Activated naive CD4-positive, alpha-beta T cell treated with anti-CD3 and anti-CD28 coated beads, Interleukin-2, amount 10 ng/mL, durations not matched to agents 7 days and 5 days (primary cell): Measurements from ENCODE around the gene HEY2.

Source experiments
- CTCF ChIA-PET: fragments of 350-600 bp; sonication (Branson Sonifier 250); formaldehyde crosslinking; loops from one replicate; lab custom pipeline; 2021; ENCODE audit warnings: antibody characterized with exemption; lab: Charles Lee
- DNase-seq: peaks from one replicate; pipeline ENCODE4 v3.0.0-alpha.2; 2020
- H3K27ac Mint-ChIP-seq: one replicate; pipeline ENCODE4 v1.8.0; 2021; ENCODE audit warnings: mild to moderate bottlenecking, moderate library complexity, mixed read lengths
- H3K27me3 Mint-ChIP-seq: one replicate; pipeline ENCODE4 v1.8.0; 2021; ENCODE audit warnings: mild to moderate bottlenecking, mixed read lengths
- H3K36me3 Mint-ChIP-seq: one replicate; pipeline ENCODE4 v1.8.0; 2021; ENCODE audit warnings: mixed read lengths
- H3K4me1 Mint-ChIP-seq: one replicate; pipeline ENCODE4 v1.8.0; 2021; ENCODE audit warnings: mixed read lengths
- H3K4me3 Mint-ChIP-seq: one replicate; pipeline ENCODE4 v1.8.0; 2021; ENCODE audit warnings: mild to moderate bottlenecking, moderate library complexity, mixed read lengths
- H3K9me3 Mint-ChIP-seq: one replicate; pipeline ENCODE4 v1.8.0; 2021; ENCODE audit warnings: mixed read lengths

HEY2 gene

DNA sequence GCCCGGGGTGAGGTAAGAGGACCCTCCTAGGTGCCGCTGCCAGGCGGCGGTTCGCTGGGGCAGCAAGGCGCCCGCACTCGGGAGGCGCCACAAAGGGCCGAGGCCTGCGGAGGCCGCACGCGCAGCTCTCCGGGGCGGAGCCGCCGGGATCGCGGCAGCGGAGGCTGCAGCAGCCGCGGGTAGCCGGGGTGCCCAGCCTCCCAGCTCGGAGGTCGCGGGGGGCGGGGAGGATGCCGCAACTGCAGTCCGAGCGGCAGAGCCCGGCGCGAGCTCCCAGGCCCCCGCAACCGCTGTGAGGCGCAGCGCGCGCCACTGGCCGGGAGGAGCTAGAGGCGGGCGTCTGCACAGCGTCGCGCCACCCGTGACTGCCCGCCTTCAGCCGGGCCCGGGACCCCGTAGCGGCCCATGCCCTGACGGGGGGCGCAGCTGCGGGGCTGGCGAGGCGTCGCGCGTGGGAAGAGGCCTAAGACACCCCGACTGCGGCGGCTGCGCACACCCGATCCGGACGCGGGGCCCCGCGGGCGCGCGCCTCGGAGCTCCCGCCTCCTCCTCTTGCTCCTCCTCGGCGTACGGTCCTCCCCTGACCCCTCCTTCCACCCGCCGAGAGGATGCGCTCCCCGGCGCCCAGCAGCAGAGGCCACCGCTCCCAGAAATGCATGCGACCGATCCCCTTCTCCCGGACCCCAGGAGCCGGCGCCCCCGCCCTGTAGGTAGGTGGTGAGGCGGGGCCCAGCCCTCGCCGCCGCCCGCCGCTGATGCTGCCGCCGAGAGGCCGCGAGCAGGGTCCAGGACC, 41.1 kb downstream of the HEY2 start, which contains the start of gene NCOA7:
Gene NCOA7 (plus strand): TSS at position 603 of the 793 bp plus-strand sequence. CDS start 24,395 bp downstream, outside the sequence.
- CTCF ChIA-PET, result interaction anchor here (0.7 to 7.0 kb wide), 26 partner anchors 9 to 480 kb away, joined by 3 to 140 read pairs (median 4); partner anchors contain the start of genes HINT3 and TRMT11
- Mint-ChIP-seq H3K4me1 (peaks cover 55% of the 10 kb centered on the region), H3K36me3 (peaks cover 26% of the 10 kb centered on the region), H3K4me3 (peak within 1 kb of the TSS; percentile 91), H3K9me3 (no peaks in the 10 kb centered on the region), H3K27ac (peak within 1 kb of the TSS; percentile 99), H3K27me3 (no peaks in the 10 kb centered on the region)
- peak; percentile 87 for DNase-seq

DNA sequence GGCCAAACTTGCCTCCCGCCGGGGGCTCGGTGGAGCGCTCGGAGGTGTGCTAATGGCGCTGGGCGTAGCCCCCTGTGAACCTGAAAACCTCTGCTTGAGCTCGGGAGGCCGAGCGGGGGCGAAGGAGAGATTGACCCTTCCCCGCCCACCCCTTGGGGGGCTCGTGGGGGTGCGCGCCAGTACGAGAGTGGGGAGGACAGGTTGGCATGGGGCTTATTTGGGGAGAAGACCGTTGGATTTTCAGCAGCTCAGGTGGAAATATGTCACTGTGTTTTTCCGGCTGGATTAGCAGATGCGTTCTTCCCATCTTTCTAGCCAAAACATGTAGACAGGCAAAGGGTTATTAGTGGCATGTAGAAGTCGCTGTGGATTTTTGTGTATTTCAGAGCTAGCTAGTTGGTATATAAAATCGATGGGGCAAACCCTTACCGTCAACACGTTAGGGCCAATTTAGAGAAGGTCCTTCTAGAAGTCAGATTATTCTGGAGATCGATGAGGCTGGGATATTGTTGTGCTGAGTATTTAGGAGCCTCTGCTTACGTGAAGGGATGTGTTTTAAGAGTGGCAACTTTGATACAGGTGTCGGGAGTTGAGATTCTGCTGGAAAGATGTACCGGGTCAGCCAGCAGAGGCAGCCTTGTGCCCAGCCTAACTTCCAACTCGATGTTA, 41.9 kb downstream of the HEY2 start:
- peak overlapping the region; percentile 86 for H3K4me3 Mint-ChIP-seq
- H3K4me1 Mint-ChIP-seq, result peaks cover 53% of the 10 kb centered on the region
- H3K27ac Mint-ChIP-seq, result peak overlapping the region; percentile 88
- DNase-seq, result peak; percentile 64
- CTCF ChIA-PET, result interaction anchor here (0.6 to 7.0 kb wide), 31 partner anchors 10 to 639 kb away, joined by 3 to 140 read pairs (median 4); partner anchors contain the start of genes HINT3 and TRMT11
- peaks cover 20% of the 10 kb centered on the region for H3K36me3 Mint-ChIP-seq
- no peaks in the 10 kb centered on the region for H3K9me3 Mint-ChIP-seq
- no peaks in the 10 kb centered on the region for H3K27me3 Mint-ChIP-seq

DNA sequence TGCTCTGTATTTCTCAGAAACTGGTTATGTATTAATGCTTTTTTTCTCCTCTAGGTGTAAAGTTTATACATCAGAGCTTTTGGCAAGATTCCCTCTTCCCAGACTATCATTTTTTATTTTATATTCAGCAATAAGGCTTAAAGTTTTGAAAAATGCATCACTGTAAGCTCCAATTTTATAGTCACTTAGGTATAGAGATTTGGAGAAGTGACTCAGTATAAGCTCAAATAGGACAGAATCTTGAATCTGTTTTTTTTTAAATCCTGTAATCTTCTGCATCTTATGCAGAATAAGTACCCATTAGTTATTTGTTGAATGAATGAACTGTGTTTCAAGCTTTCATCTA, 42.4 kb downstream of the HEY2 start:
- Mint-ChIP-seq H3K27me3 (no peaks in the 10 kb centered on the region), H3K36me3 (peaks cover 19% of the 10 kb centered on the region), H3K27ac (peak overlapping the region; percentile 88), H3K9me3 (no peaks in the 10 kb centered on the region), H3K4me1 (peaks cover 53% of the 10 kb centered on the region), H3K4me3 (peak overlapping the region; percentile 86)
- CTCF ChIA-PET, result interaction anchor here (0.6 to 7.0 kb wide), 24 partner anchors 10 to 640 kb away, joined by 3 to 140 read pairs (median 4); partner anchors contain the start of genes HINT3 and TRMT11
- DNase-seq, result no peak

DNA sequence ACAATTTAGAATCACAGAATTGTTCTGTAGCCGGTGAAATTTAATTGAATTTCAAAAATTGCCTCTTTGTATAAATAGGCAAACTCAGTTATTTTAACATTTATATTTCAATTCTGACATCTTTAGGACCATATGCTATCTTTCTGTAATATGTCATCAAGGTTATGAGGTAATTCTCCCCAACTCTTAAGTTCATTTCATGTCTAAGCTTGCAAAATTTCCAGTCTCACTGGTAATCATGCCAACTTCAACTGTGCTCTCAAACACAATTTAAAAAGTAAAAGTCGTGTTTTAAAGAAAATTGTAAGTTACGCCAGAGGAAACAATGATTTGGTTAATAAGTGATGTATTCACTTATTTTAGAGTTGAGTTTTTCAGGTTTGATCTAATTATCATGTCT, 42.7 kb downstream of the HEY2 start:
- H3K27ac Mint-ChIP-seq, result no peak overlapping the region
- H3K9me3 Mint-ChIP-seq, result no peaks in the 10 kb centered on the region
- no peaks in the 10 kb centered on the region for H3K27me3 Mint-ChIP-seq
- DNase-seq, result no peak
- peaks cover 53% of the 10 kb centered on the region for H3K4me1 Mint-ChIP-seq
- H3K36me3 Mint-ChIP-seq, result peaks cover 19% of the 10 kb centered on the region
- CTCF ChIA-PET, result interaction anchor here (0.8 to 7.0 kb wide), 21 partner anchors 10 to 203 kb away, joined by 3 to 140 read pairs (median 5); partner anchors contain the start of genes HINT3 and TRMT11
- H3K4me3 Mint-ChIP-seq, result peak overlapping the region; percentile 86

DNA sequence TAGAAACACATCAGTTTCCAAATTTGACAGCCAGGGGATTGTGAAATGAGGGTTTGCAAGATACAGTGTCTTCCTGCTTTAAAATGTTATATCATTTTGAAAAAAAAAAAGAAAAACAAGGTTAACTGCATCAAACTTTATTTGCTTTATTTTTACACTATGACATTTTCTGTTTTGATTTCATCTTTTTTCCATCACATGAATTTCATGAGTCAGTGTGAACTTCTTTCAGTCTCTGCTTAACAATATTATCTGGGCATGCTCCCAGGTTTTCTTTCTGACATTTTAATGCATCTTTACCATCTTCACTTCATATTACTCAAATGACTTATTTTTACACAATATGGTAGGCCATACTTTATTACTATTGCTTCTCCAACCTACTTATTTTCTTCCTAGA, 43.2 kb downstream of the HEY2 start:
- Mint-ChIP-seq H3K9me3 (no peaks in the 10 kb centered on the region), H3K27ac (no peak overlapping the region), H3K36me3 (peaks cover 19% of the 10 kb centered on the region), H3K27me3 (no peaks in the 10 kb centered on the region), H3K4me1 (peaks cover 57% of the 10 kb centered on the region), H3K4me3 (peak overlapping the region; percentile 26)
- no peak for DNase-seq
- CTCF ChIA-PET, result interaction anchor here (1.2 to 7.0 kb wide), 8 partner anchors 11 to 182 kb away, joined by 3 to 140 read pairs (median 22); partner anchors contain the start of gene HINT3

DNA sequence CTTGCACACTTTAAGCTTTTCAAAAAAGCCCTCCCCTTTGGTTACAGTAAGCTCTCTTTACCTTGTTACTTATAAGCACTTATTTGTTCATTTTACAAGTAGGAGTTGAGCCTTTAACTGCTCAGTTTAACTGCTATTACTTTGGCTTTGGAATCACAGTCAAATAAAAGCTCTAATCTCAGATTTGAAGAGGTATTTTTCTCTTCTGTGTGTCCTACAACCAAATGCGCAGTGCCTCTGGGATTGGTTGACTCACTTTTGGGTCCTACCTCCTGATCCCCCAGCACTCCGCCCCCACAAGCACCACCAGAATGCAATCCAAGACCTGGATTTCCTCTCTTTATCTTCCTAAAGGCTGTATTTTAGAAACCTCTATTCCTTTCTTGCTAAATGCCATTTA, 43.8 kb downstream of the HEY2 start:
- no peak for DNase-seq
- Mint-ChIP-seq H3K4me1 (peaks cover 53% of the 10 kb centered on the region), H3K27ac (no peak overlapping the region), H3K4me3 (no peak overlapping the region), H3K36me3 (peaks cover 17% of the 10 kb centered on the region), H3K9me3 (no peaks in the 10 kb centered on the region), H3K27me3 (no peaks in the 10 kb centered on the region)
- CTCF ChIA-PET, result interaction anchor here (0.8 to 7.0 kb wide), 6 partner anchors 14 to 181 kb away, joined by 3 to 140 read pairs (median 4); partner anchors contain the start of gene HINT3

DNA sequence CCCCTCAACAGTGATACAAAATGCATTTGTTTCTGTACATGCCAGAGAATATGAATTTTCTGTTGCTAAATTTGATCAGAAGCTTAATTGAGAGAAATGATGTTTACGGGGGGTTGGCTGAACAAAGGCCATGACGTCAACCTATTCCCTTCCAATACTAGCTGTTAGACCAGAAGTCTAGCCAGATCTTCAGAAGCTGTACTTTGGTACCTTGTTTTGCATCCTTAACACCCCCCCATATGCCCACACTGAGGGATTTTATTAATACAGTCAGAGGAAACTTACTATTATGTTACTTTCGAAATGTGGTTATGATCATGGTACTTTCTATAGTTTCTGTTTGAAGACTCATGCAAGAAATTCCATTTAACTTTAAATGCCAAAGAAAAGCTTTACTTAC, 44.4 kb downstream of the HEY2 start:
- Mint-ChIP-seq H3K36me3 (peaks cover 16% of the 10 kb centered on the region), H3K9me3 (no peaks in the 10 kb centered on the region), H3K4me3 (no peak overlapping the region), H3K27ac (no peak overlapping the region), H3K27me3 (no peaks in the 10 kb centered on the region), H3K4me1 (peaks cover 50% of the 10 kb centered on the region)
- no peak for DNase-seq
- CTCF ChIA-PET, result interaction anchor here (0.8 to 7.0 kb wide), 5 partner anchors 13 to 177 kb away, joined by 3 to 140 read pairs (median 3); partner anchors contain the start of gene HINT3

DNA sequence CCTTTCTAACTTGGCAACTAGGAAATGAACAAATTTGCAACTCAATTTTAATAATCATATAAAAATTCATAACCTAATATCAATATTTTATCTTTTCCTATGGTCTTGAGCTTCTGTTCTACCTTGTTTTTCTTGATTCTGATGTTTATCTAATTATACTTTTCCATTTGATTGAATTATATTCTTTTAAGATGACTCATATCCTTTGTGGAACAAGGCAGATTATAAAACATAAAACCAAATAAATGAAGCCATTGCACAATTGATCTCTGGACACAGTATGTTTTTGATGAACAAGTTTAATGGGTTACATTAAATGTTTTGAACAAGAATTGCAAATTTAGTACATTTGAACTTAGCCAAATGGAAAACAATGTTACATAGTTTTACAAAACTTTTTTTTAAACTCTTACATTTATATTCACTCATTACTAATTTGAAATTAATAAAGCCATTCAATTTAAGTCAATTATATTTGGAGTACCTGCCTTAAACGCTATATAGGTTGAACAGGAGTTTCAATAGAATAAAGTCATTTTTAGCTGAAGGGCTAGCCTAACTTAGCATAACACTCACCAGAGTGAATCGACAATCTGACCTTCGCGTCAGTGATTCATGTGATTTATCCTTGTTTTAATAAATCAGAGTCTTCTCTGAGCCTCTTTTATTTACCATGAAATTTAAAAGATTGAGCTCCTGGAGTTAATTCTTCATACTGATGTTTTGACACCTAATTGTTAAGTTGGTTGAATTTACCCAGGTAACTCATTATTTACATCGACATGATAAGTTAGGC, 45.1 kb downstream of the HEY2 start:
- no peak for DNase-seq
- Mint-ChIP-seq H3K9me3 (no peaks in the 10 kb centered on the region), H3K36me3 (peaks cover 13% of the 10 kb centered on the region), H3K4me1 (peaks cover 43% of the 10 kb centered on the region), H3K4me3 (no peak overlapping the region), H3K27me3 (no peaks in the 10 kb centered on the region), H3K27ac (no peak overlapping the region)
- CTCF ChIA-PET, result interaction anchor here (1.2 to 7.0 kb wide), 4 partner anchors 10 to 162 kb away, joined by 3 to 140 read pairs (median 4); partner anchors contain the start of gene HINT3

DNA sequence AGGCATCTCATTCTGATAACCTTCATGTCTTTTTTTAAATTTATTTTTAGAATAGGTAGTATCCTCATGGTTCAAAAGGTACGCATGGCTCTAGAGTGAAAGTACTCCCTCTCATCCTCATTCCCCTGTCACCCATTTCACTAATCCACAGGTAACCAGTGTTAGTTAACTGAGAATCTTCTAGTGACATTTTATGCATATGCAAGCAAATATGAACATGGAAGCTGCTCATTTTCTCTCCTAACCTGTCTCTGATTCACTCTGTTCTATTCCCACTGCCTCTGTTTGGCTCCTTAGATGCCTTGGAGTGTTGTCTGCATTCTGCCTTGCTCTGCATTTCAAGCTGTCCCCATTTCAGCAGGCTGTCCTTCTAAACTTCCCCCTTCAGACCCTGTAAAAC, 45.9 kb downstream of the HEY2 start:
- no peak for DNase-seq
- Mint-ChIP-seq H3K9me3 (no peaks in the 10 kb centered on the region), H3K27ac (no peak overlapping the region), H3K36me3 (peaks cover 15% of the 10 kb centered on the region), H3K4me3 (no peak overlapping the region), H3K4me1 (peaks cover 37% of the 10 kb centered on the region), H3K27me3 (no peaks in the 10 kb centered on the region)
- CTCF ChIA-PET, result interaction anchor here (1.2 kb wide), 2 partner anchors 9 to 161 kb away, joined by 3 to 4 read pairs; no protein-coding TSS in a partner anchor

DNA sequence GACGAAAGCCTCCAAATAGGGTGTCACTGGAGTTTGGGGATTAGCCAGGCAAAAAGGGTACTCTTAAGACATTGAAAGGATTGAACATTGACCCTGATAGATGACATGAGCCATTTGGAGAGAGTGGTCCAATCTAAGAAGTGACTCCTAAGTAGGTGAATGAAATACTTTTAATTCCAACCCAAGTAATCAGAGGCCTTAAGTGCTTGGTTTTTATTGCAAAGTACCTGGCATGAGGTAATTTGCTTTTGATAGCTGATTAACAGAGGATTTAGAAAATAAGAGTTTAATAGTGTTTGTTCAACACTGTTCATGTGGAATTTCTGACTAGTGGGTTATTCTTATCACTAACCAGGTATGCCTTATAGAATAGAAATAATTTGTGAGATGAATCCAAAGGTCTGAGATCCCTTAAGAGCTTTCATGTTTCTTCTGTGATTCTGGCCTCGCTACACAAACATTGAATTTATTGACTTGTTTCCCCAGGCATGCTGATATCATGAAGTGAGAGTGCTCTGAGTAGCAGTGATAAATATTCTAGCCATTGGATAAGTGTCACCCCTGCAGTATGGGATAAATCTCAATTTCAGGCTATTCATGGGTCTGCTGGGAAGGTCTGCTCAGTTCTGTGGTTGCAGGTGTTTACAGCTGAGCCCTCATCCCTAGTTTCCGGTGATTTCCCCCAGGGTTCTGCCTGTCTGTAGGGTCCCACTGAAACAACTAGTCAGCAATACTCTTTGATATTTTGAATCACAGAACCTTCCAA, 47.9 kb downstream of the HEY2 start:
- no peak for DNase-seq
- H3K36me3 Mint-ChIP-seq, result peaks cover 19% of the 10 kb centered on the region
- H3K9me3 Mint-ChIP-seq, result no peaks in the 10 kb centered on the region
- CTCF ChIA-PET, result interaction anchor here (0.9 to 2.8 kb wide), 2 partner anchors 16 to 159 kb away, joined by 3 to 10 read pairs; partner anchors contain the start of gene HINT3
- peaks cover 26% of the 10 kb centered on the region for H3K4me1 Mint-ChIP-seq
- no peak overlapping the region for H3K27ac Mint-ChIP-seq
- H3K4me3 Mint-ChIP-seq, result no peak overlapping the region
- no peaks in the 10 kb centered on the region for H3K27me3 Mint-ChIP-seq

DNA sequence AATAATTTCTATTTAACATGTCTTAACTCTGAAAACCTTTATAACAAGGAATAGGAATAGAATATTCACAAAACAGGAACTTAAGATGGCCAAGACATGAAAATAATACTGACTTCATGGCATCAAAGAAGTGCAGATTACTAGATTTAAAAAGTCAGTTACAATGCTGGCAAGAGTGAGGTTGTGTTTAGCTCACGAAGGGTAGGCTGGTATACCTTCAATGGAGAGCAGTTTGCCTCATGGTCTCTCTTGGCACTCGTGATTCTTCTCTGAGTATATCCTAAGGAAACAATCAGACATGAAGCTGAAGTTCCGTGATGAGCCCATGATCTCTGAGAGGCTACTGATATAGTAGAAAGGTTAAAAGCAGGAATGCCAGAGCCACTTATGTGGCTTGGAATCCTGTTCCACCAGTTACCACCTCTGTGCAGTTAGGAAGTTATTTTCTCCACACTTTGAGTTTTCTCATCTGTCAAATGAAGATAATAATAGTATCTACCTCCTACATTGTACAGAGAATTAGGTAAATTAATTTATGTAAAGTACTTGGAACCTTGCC, 48.5 kb downstream of the HEY2 start:
- no peak for DNase-seq
- Mint-ChIP-seq H3K27ac (no peak overlapping the region), H3K27me3 (no peaks in the 10 kb centered on the region), H3K4me3 (no peak overlapping the region), H3K36me3 (peaks cover 19% of the 10 kb centered on the region), H3K4me1 (peaks cover 23% of the 10 kb centered on the region), H3K9me3 (no peaks in the 10 kb centered on the region)
- CTCF ChIA-PET, result interaction anchor here (2.8 kb wide), 1 partner anchor 158 kb away, joined by 10 read pairs; the partner anchor contains the start of gene HINT3

DNA sequence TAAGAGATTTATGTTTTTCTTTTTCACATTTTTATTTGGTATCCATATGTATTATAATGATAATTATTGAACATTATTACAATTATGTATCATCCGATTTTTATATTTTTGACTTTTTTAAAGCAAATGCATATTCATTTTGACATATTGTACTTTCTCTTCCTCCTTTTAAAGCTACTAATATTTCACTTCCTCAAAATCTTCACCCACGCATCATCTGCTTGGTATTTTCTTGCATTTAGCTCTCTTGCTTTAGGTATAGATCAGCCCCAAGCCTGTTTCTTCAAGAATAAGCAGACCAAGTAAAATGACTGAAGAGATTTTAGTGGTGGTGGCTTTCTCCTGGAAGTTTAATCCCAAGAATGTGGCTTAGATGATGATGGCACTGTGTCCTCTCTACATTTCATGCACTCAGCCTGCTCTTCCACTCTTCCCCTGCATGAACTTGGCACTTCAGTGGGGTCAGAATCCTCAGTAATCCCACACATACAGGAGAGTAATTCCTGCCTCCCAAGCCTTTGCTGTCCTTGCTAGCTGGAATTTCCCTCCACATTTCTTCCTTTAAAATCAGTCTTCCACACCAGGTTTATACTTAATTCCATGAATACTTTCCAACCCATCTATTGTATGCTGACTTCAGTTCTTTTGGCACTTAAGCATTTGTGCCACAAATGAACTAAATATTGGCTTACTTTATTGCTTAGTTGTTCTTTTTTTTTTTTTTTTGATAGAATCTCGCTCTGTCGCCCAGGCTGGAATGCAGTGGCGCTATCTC, 49.5 kb downstream of the HEY2 start:
- no peak overlapping the region for H3K4me3 Mint-ChIP-seq
- no peak overlapping the region for H3K27ac Mint-ChIP-seq
- no peaks in the 10 kb centered on the region for H3K27me3 Mint-ChIP-seq
- H3K36me3 Mint-ChIP-seq, result peaks cover 15% of the 10 kb centered on the region
- H3K4me1 Mint-ChIP-seq, result peaks cover 22% of the 10 kb centered on the region
- no peaks in the 10 kb centered on the region for H3K9me3 Mint-ChIP-seq
- CTCF ChIA-PET, result interaction anchor here (2.8 kb wide), 1 partner anchor 157 kb away, joined by 10 read pairs; the partner anchor contains the start of gene HINT3
- no peak for DNase-seq
